Mesenchymal stem cell (in vitro differentiated cells and primary cell): ENCODE data around the gene EXOC4.

ENCODE experiments used
- DNase-seq: peaks from one replicate; pipeline ENCODE4 v3.0.0-alpha.2; 2013
- H2AFZ ChIP-seq: one replicate; pipeline ENCODE4 v1.6.1; 2013; ENCODE audit warnings: low read depth, mild to moderate bottlenecking, control low read depth, inconsistent platforms, low read length, moderate library complexity
- H2AK5ac ChIP-seq: 2 replicates; pipeline ENCODE4 v1.6.1; 2013; ENCODE audit warnings: low read length, moderate library complexity, mild to moderate bottlenecking, inconsistent platforms; ENCODE audit not compliant: severe bottlenecking
- H2BK120ac ChIP-seq: one replicate; pipeline ENCODE4 v1.6.1; 2013; ENCODE audit warnings: low read depth, mild to moderate bottlenecking, inconsistent platforms, low read length, moderate library complexity
- H2BK12ac ChIP-seq, 2 experiments: one replicate each; pipeline ENCODE4 v1.6.1; 2013; ENCODE audit warnings: inconsistent platforms in 2 of 2, low read length in 2 of 2, mild to moderate bottlenecking in 2 of 2, moderate library complexity in 2 of 2, control low read depth in 1 of 2
- H2BK15ac ChIP-seq: one replicate; pipeline ENCODE4 v1.6.1; 2013; ENCODE audit warnings: mild to moderate bottlenecking, low read depth, inconsistent platforms; ENCODE audit not compliant: poor library complexity, severe bottlenecking
- H2BK5ac ChIP-seq: 2 replicates; pipeline ENCODE4 v1.6.1; 2013; ENCODE audit warnings: low read depth, mild to moderate bottlenecking, low read length, control low read depth, inconsistent platforms; ENCODE audit not compliant: poor library complexity, severe bottlenecking
- H3K14ac ChIP-seq, 2 experiments: one replicate each; pipeline ENCODE4 v1.6.1; 2013; ENCODE audit warnings: inconsistent platforms in 2 of 2, low read length in 2 of 2, control low read depth in 1 of 2, mild to moderate bottlenecking in 1 of 2, moderate library complexity in 1 of 2
- H3K18ac ChIP-seq, 2 experiments: one replicate each; pipeline ENCODE4 v1.6.1; 2013; ENCODE audit warnings: inconsistent platforms in 2 of 2, low read length in 2 of 2, control low read depth in 1 of 2, low read depth in 1 of 2, mild to moderate bottlenecking in 1 of 2
- H3K23ac ChIP-seq, 2 experiments: one replicate each; pipeline ENCODE4 v1.6.1; 2013; ENCODE audit warnings: inconsistent platforms in 2 of 2, low read length in 2 of 2, mild to moderate bottlenecking in 2 of 2, moderate library complexity in 2 of 2, control low read depth in 1 of 2
- H3K27ac ChIP-seq: 2 replicates; pipeline ENCODE4 v1.5.1; 2013; ENCODE audit warnings: mild to moderate bottlenecking, moderate library complexity, low read length, control low read depth, inconsistent platforms; ENCODE audit not compliant: poor library complexity, severe bottlenecking
- H3K27me3 ChIP-seq, 2 experiments: 2 replicates each; pipeline versions ENCODE4 v1.6.1 to v1.7.0; 2013; ENCODE audit warnings: low read length in 2 of 2, mild to moderate bottlenecking in 2 of 2, moderate library complexity in 2 of 2, control low read depth in 1 of 2, inconsistent platforms in 1 of 2; ENCODE audit not compliant: control insufficient read depth in 1 of 2, insufficient read depth in 1 of 2
- H3K36me3 ChIP-seq, 2 experiments: 2 replicates each; pipeline versions ENCODE4 v1.6.1 to v1.7.0; 2013; ENCODE audit warnings: low read length in 2 of 2, control low read depth in 1 of 2, inconsistent platforms in 1 of 2, low read depth in 1 of 2, mild to moderate bottlenecking in 1 of 2; ENCODE audit not compliant: insufficient read depth in 2 of 2, control insufficient read depth in 1 of 2
- H3K4ac ChIP-seq, 2 experiments: one replicate each; pipeline ENCODE4 v1.6.1; 2013; ENCODE audit warnings: inconsistent platforms in 2 of 2, low read length in 2 of 2, mild to moderate bottlenecking in 2 of 2, moderate library complexity in 2 of 2, control low read depth in 1 of 2, low read depth in 1 of 2
- H3K4me1 ChIP-seq: 2 replicates; pipeline ENCODE4 v1.6.1; 2013; ENCODE audit warnings: low read depth, low read length, control low read depth; ENCODE audit not compliant: control insufficient read depth, insufficient read depth
- H3K4me2 ChIP-seq: 2 replicates; pipeline ENCODE4 v1.6.1; 2013; ENCODE audit warnings: low read length, mild to moderate bottlenecking, inconsistent platforms; ENCODE audit not compliant: poor library complexity, severe bottlenecking
- H3K4me3 ChIP-seq, 2 experiments: 2 replicates each; pipeline versions ENCODE4 v1.5.1 to v1.7.0; 2013; ENCODE audit warnings: low read length in 2 of 2, mild to moderate bottlenecking in 2 of 2, control low read depth in 1 of 2, low read depth in 1 of 2; ENCODE audit not compliant: insufficient read depth in 1 of 2
- H3K79me1 ChIP-seq: replicated peaks from 2 replicates; pipeline ENCODE4 v1.6.1; 2013; ENCODE audit warnings: mild to moderate bottlenecking, control low read depth, low read length, inconsistent platforms; ENCODE audit not compliant: poor library complexity, severe bottlenecking
- H3K9ac ChIP-seq: 2 replicates; pipeline ENCODE4 v1.7.0; 2013; ENCODE audit warnings: mild to moderate bottlenecking, low read length, moderate library complexity
- H3K9me3 ChIP-seq: 2 replicates; pipeline ENCODE4 v1.7.0; 2013; ENCODE audit warnings: mild to moderate bottlenecking, low read length; ENCODE audit not compliant: control insufficient read depth
- H4K8ac ChIP-seq: one replicate; pipeline ENCODE4 v1.6.1; 2013; ENCODE audit warnings: inconsistent platforms, mild to moderate bottlenecking, low read length, moderate library complexity
- H4K91ac ChIP-seq: one replicate; pipeline ENCODE4 v1.6.1; 2013; ENCODE audit warnings: mild to moderate bottlenecking, low read length, inconsistent platforms
- WGBS: methylation state at CpG from one replicate; pipeline ENCODE4 v1.1.7; 2013; ENCODE audit warnings: mixed read lengths; 5-methylcytosine and 5-hydroxymethylcytosine counted together

The EXOC4 gene

DNA sequence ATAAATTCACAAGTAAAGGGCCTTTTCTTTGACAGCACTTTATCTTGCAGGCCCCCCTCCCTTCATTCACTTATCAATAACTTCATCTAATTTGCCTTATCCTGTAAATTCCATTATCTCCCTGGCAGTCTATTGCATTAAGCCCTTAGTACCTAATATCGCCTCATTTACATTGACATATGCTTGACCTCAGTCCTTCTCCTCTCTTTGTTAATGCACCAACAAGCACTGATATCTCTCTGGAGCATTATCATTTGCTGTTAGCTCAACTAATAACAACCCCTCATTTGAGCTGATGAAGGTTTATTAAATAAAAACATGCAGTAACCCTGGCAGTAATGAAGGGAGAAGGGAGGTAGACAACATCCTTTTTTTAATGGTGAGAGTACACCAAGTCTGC, 46.8 kb downstream of the EXOC4 start:
- Histone ChIP-seq H3K14ac (no peak overlapping the region), H3K4me2 (no peak overlapping the region), H3K9ac (no peak overlapping the region), H3K79me1 (peaks cover 34% of the 10 kb centered on the region), H3K36me3 (no peaks in the 10 kb centered on the region), H3K9me3 (no peaks in the 10 kb centered on the region), H4K8ac (no peak overlapping the region), H3K23ac (no peak overlapping the region), H2BK12ac (no peak overlapping the region), H3K27me3 (no peaks in the 10 kb centered on the region), H3K18ac (no peak overlapping the region), H2AK5ac (no peak overlapping the region), H3K27ac (no peak overlapping the region), H3K4me3 (no peak overlapping the region), H4K91ac (no peak overlapping the region), H2BK5ac (no peak overlapping the region), H3K4me1 (peaks cover 2% of the 10 kb centered on the region), H2AFZ (no peak overlapping the region), H2BK15ac (no peak overlapping the region), H3K4ac (no peak overlapping the region), H2BK120ac (no peak overlapping the region)
- WGBS = 100% methylated on average over 1 of the region's 1 CpG
- DNase-seq = no peak

DNA sequence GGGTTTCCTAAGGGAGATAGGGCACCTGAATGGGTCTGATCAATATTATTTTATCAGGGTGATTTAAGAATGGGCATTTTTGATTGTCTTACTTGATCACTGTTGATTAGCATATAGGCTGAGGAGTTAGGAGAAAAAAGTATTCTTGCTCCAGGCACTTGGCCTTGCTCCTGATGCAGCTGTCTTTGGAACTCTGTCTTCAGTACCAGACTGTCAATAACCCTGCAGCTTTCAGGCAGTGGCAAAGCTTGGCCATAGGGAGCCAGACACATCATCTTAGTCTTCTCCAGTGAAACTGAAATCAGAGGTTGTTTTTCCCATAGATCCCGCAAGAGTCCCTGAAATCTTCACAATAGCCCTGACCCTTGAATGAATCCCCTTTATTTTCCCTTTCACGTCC, 47.2 kb downstream of the EXOC4 start:
- H3K18ac ChIP-seq = no peak overlapping the region
- no peak overlapping the region for H2AK5ac ChIP-seq

DNA sequence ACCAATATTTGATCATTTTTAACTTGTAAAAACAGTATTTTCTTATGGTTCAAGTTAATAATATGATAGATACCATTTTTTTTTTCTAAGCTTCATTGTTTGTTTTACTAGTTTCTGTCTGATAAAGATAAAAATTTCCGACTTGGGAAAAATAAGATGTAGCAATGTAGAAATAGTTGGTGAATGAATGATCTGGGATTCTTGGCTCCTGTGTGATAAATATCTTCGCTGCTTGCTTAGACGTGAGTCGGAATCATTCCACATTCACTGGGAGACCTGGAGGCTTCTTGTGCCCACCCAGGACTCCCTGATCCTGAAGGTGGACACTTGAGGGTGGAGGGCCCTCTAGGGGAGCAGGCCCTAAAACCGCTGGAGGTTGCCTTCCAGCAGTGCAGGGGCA, 47.9 kb downstream of the EXOC4 start:
- Histone ChIP-seq H3K27ac (no peak overlapping the region), H3K36me3 (peaks cover 0 to 4% of the 10 kb centered on the region in 2 experiments), H4K91ac (no peak overlapping the region), H2AK5ac (no peak overlapping the region), H2AFZ (no peak overlapping the region), H4K8ac (no peak overlapping the region), H3K4me3 (no peak overlapping the region), H2BK5ac (no peak overlapping the region), H3K27me3 (no peaks in the 10 kb centered on the region), H3K79me1 (peaks cover 33% of the 10 kb centered on the region), H2BK12ac (no peak overlapping the region), H2BK15ac (no peak overlapping the region), H3K14ac (no peak overlapping the region), H3K9me3 (no peaks in the 10 kb centered on the region), H3K4ac (no peak overlapping the region), H3K18ac (no peak overlapping the region), H3K4me2 (no peak overlapping the region), H3K4me1 (peaks cover 2% of the 10 kb centered on the region), H2BK120ac (no peak overlapping the region), H3K9ac (no peak overlapping the region), H3K23ac (no peak overlapping the region)
- DNase-seq = no peak
- 91% methylated on average over 5 of the region's 5 CpGs for WGBS

More for the DNA sequence above, 47.2 kb downstream of the EXOC4 start:
- Histone ChIP-seq H2BK5ac (no peak overlapping the region), H2BK12ac (no peak overlapping the region), H3K23ac (no peak overlapping the region), H3K4me1 (peaks cover 2% of the 10 kb centered on the region), H3K4me2 (no peak overlapping the region), H3K36me3 (no peaks in the 10 kb centered on the region), H3K79me1 (peaks cover 34% of the 10 kb centered on the region), H2AFZ (no peak overlapping the region), H4K8ac (no peak overlapping the region), H3K14ac (no peak overlapping the region), H3K27ac (no peak overlapping the region), H3K4me3 (no peak overlapping the region), H2BK120ac (no peak overlapping the region), H3K4ac (no peak overlapping the region), H2BK15ac (no peak overlapping the region), H4K91ac (no peak overlapping the region), H3K27me3 (no peaks in the 10 kb centered on the region), H3K9ac (no peak overlapping the region), H3K9me3 (no peaks in the 10 kb centered on the region)
- WGBS = 100% methylated on average over 2 of the region's 2 CpGs
- DNase-seq = no peak

DNA sequence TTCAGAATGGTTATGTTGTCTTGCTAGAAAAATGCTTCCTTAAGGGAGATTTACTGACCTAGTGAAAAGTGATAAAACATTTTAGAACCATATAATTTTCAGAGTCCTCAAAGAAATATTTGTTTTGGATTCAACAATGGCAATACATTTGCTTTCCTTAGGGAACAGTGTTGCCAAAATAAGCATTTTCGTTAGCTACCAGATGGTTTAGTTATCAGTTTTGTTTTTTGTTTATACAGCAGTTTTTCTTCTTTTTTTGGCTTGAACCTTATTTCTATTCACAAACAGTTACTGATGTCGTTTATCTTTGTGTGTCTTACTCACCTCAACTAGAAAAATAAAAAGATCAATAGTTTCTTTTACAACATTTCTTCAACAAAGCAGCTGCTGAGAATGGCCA, 48.6 kb downstream of the EXOC4 start:
- Histone ChIP-seq H3K18ac (no peak overlapping the region), H3K4me1 (peaks cover 2% of the 10 kb centered on the region), H2AK5ac (no peak overlapping the region), H4K91ac (no peak overlapping the region), H3K79me1 (peaks cover 31% of the 10 kb centered on the region), H3K4me3 (no peak overlapping the region), H3K27ac (no peak overlapping the region), H2BK15ac (no peak overlapping the region), H4K8ac (no peak overlapping the region), H2BK120ac (no peak overlapping the region), H2BK12ac (no peak overlapping the region), H3K4ac (no peak overlapping the region), H3K27me3 (no peaks in the 10 kb centered on the region), H3K14ac (no peak overlapping the region), H2BK5ac (no peak overlapping the region), H3K36me3 (peaks cover 3 to 11% of the 10 kb centered on the region in 2 experiments), H2AFZ (no peak overlapping the region), H3K23ac (no peak overlapping the region), H3K4me2 (no peak overlapping the region), H3K9me3 (no peaks in the 10 kb centered on the region), H3K9ac (no peak overlapping the region)
- 100% methylated on average over 1 of the region's 2 CpGs for WGBS
- no peak for DNase-seq
